Bronchial smooth muscle cell (primary cell): ENCODE measurements around the gene NISCH. TPM values are rescaled to one million over a fixed set of nuclear protein-coding genes. Genes with fewer than 3 reads are reported as not detected.

Source experiments
- total RNA-seq: library from RNA; depleted of rRNA; stranded (reverse); fragments of >200 nt; gene quantifications from 2 replicates; pipeline ENCODE4 v1.2.1, GENCODE V29; 2014

Gene NISCH
- 81.8 and 82.5 TPM in 2 replicates for total RNA-seq

DNA sequence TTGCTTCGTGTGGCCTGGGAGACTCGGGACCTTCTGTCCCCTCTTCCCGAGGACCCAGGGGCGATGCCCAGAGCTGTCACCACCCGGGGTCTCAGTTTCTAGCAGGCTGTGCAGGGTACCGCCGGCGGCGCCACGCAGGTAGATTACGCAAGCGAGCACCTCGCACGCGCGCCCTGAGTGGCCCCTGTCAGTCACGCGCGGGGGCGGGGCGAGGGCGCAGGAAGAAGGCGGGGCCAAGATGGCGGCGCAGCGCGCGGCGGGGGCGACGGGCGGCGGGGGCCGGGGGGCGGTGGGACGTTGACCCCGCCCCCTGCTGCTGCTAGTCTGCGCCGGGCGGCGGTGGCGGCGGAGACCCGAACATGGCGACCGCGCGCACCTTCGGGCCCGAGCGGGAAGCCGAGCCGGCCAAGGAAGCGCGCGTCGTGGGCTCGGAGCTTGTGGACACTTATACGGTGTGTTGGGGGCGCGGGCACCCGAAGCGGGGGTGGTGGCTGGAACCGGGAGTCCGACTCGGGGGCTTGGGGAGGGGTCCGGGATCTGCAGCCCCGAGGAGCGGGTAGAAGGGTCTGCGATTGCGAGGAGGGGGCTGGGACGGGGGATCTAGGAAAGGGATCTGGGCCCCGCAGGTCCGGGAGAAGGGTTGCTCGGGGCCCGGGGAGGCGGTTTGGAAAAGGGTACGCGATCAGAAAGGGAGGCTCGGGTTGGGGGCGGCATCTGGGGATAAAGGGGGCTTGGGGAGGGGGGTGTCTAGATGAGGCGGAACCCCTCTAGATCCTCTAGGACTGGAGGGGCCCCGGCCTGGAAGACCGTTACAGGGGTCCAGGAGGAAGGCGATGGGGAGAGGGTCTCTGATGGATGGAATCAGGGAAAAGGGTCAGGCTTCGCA lies at the start of gene NISCH:
NISCH (plus strand) TSS at position 322 of the 886 bp plus-strand sequence; CDS start at position 360, 38 bp downstream.

DNA sequence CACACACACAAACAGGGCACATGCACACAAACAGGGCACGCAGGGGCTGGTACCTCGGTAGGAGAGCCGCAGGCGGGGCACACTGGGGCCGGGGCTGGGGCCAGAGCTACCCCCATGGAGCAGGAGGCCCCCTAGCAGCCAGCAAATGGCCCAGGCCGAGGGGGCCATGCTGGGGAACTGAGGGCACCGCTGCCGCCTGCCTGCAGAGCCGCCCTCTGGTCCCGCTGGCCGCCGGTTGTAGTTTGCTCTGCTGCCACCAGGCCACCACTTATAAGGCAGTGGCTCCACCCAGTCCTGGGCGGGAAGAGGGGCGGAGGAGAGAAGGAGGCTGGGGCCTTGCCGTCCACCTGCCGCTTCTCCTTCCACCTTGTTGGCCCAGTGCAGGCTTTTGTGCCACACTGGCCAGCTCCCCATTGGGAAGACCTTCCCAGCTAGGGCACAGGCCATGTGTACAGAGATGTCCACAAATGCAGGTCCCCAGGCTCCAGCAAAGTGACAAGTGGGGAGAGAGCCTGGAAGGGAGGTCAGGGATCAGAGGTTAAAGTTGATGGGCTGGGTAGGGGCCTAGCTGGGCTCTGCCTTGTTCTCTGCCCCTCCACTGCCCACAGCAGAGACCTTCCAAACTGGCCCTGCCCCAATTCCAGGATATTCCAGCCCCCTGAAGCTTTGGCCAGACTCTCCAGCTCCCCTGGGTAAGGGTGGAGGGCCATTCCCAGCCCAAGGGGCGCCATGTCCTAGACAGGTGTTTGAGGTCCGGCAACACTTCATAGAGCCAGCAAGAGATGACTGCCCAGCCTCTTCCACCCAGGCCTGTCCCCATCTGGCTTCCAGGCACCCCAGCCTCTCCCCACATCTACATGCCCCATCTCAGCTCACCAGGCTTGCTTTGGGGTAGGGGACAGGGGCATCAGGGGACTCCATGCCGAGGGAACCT lies 10.3 kb upstream of the NISCH start, which contains the start of gene SEMA3G:
SEMA3G (minus strand) TSS at position 244 of the 934 bp plus-strand sequence; CDS start at position 168, 76 bp downstream.

DNA sequence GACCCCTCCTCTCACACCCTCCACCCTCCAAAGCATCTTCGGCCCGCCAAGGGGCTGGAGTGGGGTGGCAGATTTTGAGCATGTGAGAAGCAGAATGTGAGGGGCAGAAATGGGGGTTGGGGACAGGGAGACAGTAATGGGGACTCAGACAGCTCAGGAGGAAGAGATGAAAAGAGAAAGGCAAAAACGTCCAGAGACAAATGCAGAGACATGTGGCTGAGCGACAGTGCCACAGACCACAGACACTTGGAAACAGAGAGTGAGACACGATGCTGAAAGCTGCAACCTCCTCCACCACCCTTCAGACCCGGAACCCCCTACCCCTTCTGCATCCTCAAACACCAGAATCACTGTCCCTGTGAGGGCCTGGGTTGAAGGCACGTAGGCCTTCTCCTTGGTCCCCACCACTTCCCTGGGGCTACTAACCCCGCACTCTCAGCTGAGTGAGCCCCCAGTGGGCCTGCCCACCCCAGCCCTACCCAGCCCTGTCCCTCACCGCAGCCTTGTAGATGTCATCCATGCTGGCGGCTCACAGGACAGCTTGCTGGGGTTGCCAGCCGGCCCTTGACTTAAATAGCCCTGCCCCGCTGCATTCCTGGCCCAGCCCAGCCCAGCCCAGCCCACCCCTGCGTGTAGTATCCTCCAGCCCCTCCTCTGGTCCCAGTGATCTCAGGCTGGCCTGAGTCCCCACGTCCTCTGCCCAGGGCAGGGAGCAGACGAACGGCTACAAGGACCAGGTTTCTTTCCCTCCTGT lies 1.7 kb upstream of the NISCH start, which contains the start of gene TNNC1:
TNNC1 (minus strand) TSS at position 546 of the 754 bp plus-strand sequence; CDS start at position 520, 26 bp downstream.

GRCh38 chr3:52494886-52495495 lies 39.6 kb downstream of the NISCH start, which contains the start of gene STAB1:
STAB1 (plus strand) TSS chr3:52495338; CDS start chr3:52495414, 76 bp downstream.

GRCh38 chr3:52533623-52534280 lies 78.3 kb downstream of the NISCH start, which contains the start of gene NT5DC2:
NT5DC2 (minus strand) TSS chr3:52533857; CDS start chr3:52533737, 120 bp downstream.

GRCh38 chr3:52536369-52537164 lies 81.2 kb downstream of the NISCH start, which contains the start of gene UQCC5:
UQCC5 (plus strand) TSS chr3:52536605; CDS start chr3:52536756, 151 bp downstream.

Other genes starting within 250 kb of the NISCH start
- gene TLR9, start 230.0 kb upstream of the NISCH start, total RNA-seq, result under 0.01 and 0.09 TPM in 2 replicates
- gene TWF2, start 216.4 kb upstream of the NISCH start, total RNA-seq, result 78.8 and 87.5 TPM in 2 replicates
- 27.0 and 38.6 TPM in 2 replicates for gene PPM1M, start 209.8 kb upstream of the NISCH start, total RNA-seq
- gene WDR82, start 177.0 kb upstream of the NISCH start, total RNA-seq, result 56.0 and 63.6 TPM in 2 replicates
- gene GLYCTK, start 167.8 kb upstream of the NISCH start, total RNA-seq, result 6.5 and 9.5 TPM in 2 replicates
- 2.0 and 4.8 TPM in 2 replicates for gene DNAH1, start 139.3 kb upstream of the NISCH start, total RNA-seq
- gene BAP1, start 45.6 kb upstream of the NISCH start, total RNA-seq, result 53.6 and 66.9 TPM in 2 replicates
- gene PHF7, start 44.9 kb upstream of the NISCH start, total RNA-seq, result 3.5 and 4.4 TPM in 2 replicates
- gene SEMA3G, start 10.5 kb upstream of the NISCH start, total RNA-seq, result 0.26 TPM in 1 of 2 replicates, not detected in the other
- gene TNNC1, start 1.6 kb upstream of the NISCH start, total RNA-seq, result 0.43 and 0.63 TPM in 2 replicates
- gene STAB1, start 39.7 kb downstream of the NISCH start, total RNA-seq, result under 0.01 and 0.32 TPM in 2 replicates
- gene NT5DC2, start 78.3 kb downstream of the NISCH start, total RNA-seq, result 46.5 and 47.4 TPM in 2 replicates
- 8.9 and 13.4 TPM in 2 replicates for gene UQCC5, start 81.0 kb downstream of the NISCH start, total RNA-seq
- 45.9 and 46.1 TPM in 2 replicates for gene PBRM1, start 230.3 kb downstream of the NISCH start, total RNA-seq
- gene GNL3, start 230.4 kb downstream of the NISCH start, total RNA-seq, result 51.2 and 58.6 TPM in 2 replicates